Activated T-cell treated with anti-CD3 and anti-CD28 coated beads, Interleukin-2, amount 50 U/mL, for 24 hours (primary cell): Measurements from ENCODE around the gene MAPKAP1.

Experiments used
- DNase-seq: peaks from one replicate; pipeline ENCODE4 v3.0.0-alpha.2; 2020
- H3K27ac Mint-ChIP-seq: 2 replicates; pipeline ENCODE4 v1.8.0; 2020; ENCODE audit warnings: mild to moderate bottlenecking, mixed read lengths
- H3K27me3 Mint-ChIP-seq: 2 replicates; pipeline ENCODE4 v1.8.0; 2020; ENCODE audit warnings: mixed read lengths
- H3K36me3 Mint-ChIP-seq: 2 replicates; pipeline ENCODE4 v1.8.0; 2020; ENCODE audit warnings: low read depth, mixed read lengths
- H3K4me1 Mint-ChIP-seq: 2 replicates; pipeline ENCODE4 v1.8.0; 2020; ENCODE audit warnings: low read depth, mixed read lengths
- H3K4me3 Mint-ChIP-seq: 2 replicates; pipeline ENCODE4 v1.8.0; 2020; ENCODE audit warnings: mild to moderate bottlenecking, moderate library complexity, mixed read lengths
- H3K9me3 Mint-ChIP-seq: 2 replicates; pipeline ENCODE4 v1.8.0; 2020; ENCODE audit warnings: mixed read lengths

The MAPKAP1 gene

GRCh38 chr9:125479846-125480615, 227.0 kb downstream of the MAPKAP1 start:
- H3K36me3 Mint-ChIP-seq = peaks cover 77% of the 10 kb centered on the region
- no peak overlapping the region for H3K4me3 Mint-ChIP-seq
- no peak overlapping the region for H3K27ac Mint-ChIP-seq
- no peaks in the 10 kb centered on the region for H3K4me1 Mint-ChIP-seq
- DNase-seq = no peak
- H3K9me3 Mint-ChIP-seq = no peaks in the 10 kb centered on the region
- H3K27me3 Mint-ChIP-seq = no peaks in the 10 kb centered on the region

DNA sequence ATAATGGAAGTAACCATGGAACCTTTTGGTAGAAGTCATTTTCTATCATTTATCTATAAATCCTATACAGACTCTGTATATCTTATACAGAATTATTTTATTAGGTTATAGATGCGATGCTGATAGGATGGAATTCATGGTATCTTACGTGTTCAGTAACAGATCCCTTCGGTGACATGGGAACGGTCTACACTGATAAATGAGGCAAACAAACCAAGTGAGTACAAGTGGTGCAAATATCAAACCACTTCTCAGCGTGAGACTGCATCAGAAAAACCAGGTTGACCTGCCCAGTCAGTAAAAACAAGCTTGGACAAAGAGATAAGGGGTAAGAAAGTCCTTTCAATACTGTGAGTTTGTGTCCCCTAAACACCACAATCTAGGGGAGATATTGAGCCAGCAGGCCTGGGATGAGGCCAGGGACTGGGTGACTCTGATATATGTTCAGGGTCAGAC, 229.9 kb downstream of the MAPKAP1 start:
- H3K27ac Mint-ChIP-seq = no peak overlapping the region
- no peaks in the 10 kb centered on the region for H3K27me3 Mint-ChIP-seq
- no peaks in the 10 kb centered on the region for H3K4me1 Mint-ChIP-seq
- no peak for DNase-seq
- peaks cover 55% of the 10 kb centered on the region for H3K36me3 Mint-ChIP-seq
- no peaks in the 10 kb centered on the region for H3K9me3 Mint-ChIP-seq
- H3K4me3 Mint-ChIP-seq = no peak overlapping the region

- Mint-ChIP-seq H3K4me3 (no peak overlapping the region), H3K9me3 (no peaks in the 10 kb centered on the region), H3K36me3 (peaks cover 56% of the 10 kb centered on the region), H3K27me3 (no peaks in the 10 kb centered on the region), H3K4me1 (no peaks in the 10 kb centered on the region), H3K27ac (no peak overlapping the region)
- DNase-seq = no peak
These were observed 230.4 kb downstream of the MAPKAP1 start for GRCh38 chr9:125476645-125477044.

- no peaks in the 10 kb centered on the region for H3K27me3 Mint-ChIP-seq
- peaks cover 58% of the 10 kb centered on the region for H3K36me3 Mint-ChIP-seq
These were observed 231.6 kb downstream of the MAPKAP1 start for GRCh38 chr9:125475385-125475784.

DNA sequence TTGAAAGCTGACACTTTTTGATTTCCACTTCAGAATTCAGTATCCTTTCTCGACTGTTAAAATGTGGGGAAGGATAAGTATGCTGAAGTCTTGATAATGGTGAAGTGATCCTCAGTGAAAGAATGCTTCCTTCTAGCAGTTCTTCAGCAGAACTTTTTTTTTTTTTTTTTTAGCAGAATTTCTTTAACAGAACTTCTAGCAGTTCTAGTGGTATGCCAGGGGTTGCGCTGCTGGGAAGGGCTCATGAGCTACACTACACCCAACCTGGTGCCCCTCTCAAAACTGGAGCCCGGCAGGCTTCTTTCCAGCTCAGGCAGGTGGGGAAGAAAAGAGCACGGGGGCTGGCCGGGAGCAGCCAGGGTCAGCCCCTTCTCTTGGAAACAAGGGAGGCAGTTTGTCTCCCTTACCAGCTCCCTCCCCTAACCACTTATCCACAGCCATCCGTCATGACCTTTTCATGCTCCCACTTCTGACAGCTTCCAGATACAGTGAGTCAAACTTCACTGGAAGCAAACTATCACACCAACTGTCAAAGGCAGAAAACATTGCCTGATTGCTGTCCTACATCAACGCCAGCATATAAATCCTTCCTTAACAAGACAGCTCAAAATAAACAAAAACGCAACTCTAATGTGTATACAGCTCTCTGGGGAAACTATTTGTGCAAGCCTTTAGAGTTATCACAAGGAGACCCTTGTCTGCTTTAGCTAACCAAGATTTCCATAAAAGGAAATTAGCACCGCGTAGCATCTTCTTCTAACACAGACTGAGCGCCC, 233.9 kb downstream of the MAPKAP1 start:
- H3K4me1 Mint-ChIP-seq = no peaks in the 10 kb centered on the region
- H3K36me3 Mint-ChIP-seq = peaks cover 59% of the 10 kb centered on the region
- H3K9me3 Mint-ChIP-seq = no peaks in the 10 kb centered on the region
- DNase-seq = no peak
- no peak overlapping the region for H3K27ac Mint-ChIP-seq
- H3K27me3 Mint-ChIP-seq = no peaks in the 10 kb centered on the region
- H3K4me3 Mint-ChIP-seq = no peak overlapping the region

More at GRCh38 chr9:125475385-125475784, 231.6 kb downstream of the MAPKAP1 start:
- no peaks in the 10 kb centered on the region for H3K9me3 Mint-ChIP-seq
- DNase-seq = no peak
- H3K27ac Mint-ChIP-seq = no peak overlapping the region
- no peak overlapping the region for H3K4me3 Mint-ChIP-seq
- no peaks in the 10 kb centered on the region for H3K4me1 Mint-ChIP-seq

GRCh38 chr9:125472562-125472925, 234.5 kb downstream of the MAPKAP1 start:
- Mint-ChIP-seq H3K36me3 (peaks cover 60% of the 10 kb centered on the region), H3K27me3 (no peaks in the 10 kb centered on the region), H3K4me3 (no peak overlapping the region), H3K4me1 (no peaks in the 10 kb centered on the region), H3K27ac (no peak overlapping the region), H3K9me3 (no peaks in the 10 kb centered on the region)
- DNase-seq = no peak

- no peak overlapping the region for H3K4me3 Mint-ChIP-seq
- DNase-seq = no peak
- H3K36me3 Mint-ChIP-seq = peaks cover 47% of the 10 kb centered on the region
- H3K27me3 Mint-ChIP-seq = no peaks in the 10 kb centered on the region
- H3K27ac Mint-ChIP-seq = peak overlapping the region; percentile 13
- no peaks in the 10 kb centered on the region for H3K4me1 Mint-ChIP-seq
- no peaks in the 10 kb centered on the region for H3K9me3 Mint-ChIP-seq
These were observed 236.0 kb downstream of the MAPKAP1 start for GRCh38 chr9:125470767-125471580.

- H3K27ac Mint-ChIP-seq = no peak overlapping the region
These were observed 236.8 kb downstream of the MAPKAP1 start for GRCh38 chr9:125470189-125470588.

DNA sequence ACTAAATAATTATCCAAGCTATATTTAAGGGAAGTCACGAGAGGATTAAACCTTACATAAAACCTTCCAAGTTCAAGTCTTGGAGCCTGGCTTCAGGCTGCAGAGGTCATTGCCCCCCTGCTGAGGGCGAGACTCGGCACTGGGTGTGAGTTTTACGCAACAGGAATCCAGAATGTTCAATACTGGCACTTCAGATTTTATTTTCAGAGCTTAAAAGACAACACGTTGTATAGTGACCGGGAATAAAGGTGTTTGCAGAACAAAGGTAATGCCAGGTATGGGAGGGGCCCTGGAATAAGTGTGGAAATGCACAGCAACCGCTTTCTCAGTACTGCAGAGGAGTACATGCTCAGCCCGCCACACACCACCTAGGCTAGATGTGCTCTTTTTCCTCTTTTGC, 238.4 kb downstream of the MAPKAP1 start:
- Mint-ChIP-seq H3K27me3 (no peaks in the 10 kb centered on the region), H3K36me3 (peaks cover 41% of the 10 kb centered on the region), H3K27ac (no peak overlapping the region), H3K9me3 (no peaks in the 10 kb centered on the region), H3K4me1 (no peaks in the 10 kb centered on the region), H3K4me3 (no peak overlapping the region)
- DNase-seq = no peak

More at GRCh38 chr9:125470189-125470588, 236.8 kb downstream of the MAPKAP1 start:
- H3K27me3 Mint-ChIP-seq = no peaks in the 10 kb centered on the region
- H3K36me3 Mint-ChIP-seq = peaks cover 39% of the 10 kb centered on the region
- H3K4me3 Mint-ChIP-seq = no peak overlapping the region
- no peaks in the 10 kb centered on the region for H3K4me1 Mint-ChIP-seq
- DNase-seq = no peak
- no peaks in the 10 kb centered on the region for H3K9me3 Mint-ChIP-seq

DNA sequence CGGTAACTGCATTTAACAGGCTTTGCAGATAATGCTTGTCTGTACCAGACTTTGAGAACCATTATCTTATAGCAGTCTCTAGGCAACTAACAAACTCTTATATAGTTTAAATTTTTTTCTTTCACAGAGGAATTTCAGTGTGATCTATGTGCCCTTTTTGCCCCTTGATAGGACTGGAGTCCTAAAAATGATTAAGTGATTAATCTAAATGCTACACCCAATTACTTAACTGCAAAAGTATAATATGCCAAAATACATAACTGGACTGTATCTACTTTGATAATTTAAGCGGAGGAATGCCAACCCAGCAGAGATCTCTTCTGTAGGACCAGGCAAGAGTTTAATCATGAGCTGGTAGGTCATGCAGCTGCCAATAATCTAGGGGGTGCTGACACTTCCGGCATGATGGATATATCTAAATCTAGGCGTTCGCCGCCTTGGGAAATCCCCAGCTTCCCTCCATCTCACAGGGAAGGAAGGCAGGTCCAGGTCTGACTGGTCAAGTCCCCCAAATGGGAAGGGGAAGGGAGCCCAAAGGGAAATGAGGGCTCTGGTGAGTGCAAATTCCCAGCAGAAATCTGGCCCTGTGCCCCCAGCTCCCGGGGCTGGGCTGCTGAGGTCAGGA, 239.8 kb downstream of the MAPKAP1 start:
- Mint-ChIP-seq H3K36me3 (peaks cover 54% of the 10 kb centered on the region), H3K27ac (no peak overlapping the region), H3K9me3 (no peaks in the 10 kb centered on the region), H3K4me3 (no peak overlapping the region), H3K4me1 (no peaks in the 10 kb centered on the region), H3K27me3 (no peaks in the 10 kb centered on the region)
- no peak for DNase-seq

DNA sequence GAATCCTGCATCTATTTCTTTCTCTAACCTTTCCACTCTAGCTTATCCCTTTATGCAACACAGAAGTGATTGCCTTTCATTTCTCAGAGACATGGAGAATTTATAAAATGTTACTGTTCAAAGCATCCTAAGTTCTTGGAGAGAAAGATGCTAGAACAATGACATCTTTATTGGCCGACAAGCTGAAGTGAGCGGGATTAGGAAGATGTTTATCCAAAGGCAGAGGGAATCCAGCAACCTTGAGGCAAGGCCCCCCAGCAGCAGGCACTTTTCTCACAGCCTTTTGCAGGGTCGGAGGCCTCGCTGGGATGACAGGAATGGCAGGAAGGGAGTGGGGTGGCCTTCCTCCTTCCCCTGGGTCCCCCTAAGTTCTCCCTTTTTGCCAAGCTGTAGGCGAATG, 240.6 kb downstream of the MAPKAP1 start:
- H3K4me1 Mint-ChIP-seq = no peaks in the 10 kb centered on the region
- H3K9me3 Mint-ChIP-seq = no peaks in the 10 kb centered on the region
- H3K4me3 Mint-ChIP-seq = no peak overlapping the region
- H3K36me3 Mint-ChIP-seq = peaks cover 59% of the 10 kb centered on the region
- H3K27ac Mint-ChIP-seq = no peak overlapping the region
- no peak for DNase-seq
- no peaks in the 10 kb centered on the region for H3K27me3 Mint-ChIP-seq

DNA sequence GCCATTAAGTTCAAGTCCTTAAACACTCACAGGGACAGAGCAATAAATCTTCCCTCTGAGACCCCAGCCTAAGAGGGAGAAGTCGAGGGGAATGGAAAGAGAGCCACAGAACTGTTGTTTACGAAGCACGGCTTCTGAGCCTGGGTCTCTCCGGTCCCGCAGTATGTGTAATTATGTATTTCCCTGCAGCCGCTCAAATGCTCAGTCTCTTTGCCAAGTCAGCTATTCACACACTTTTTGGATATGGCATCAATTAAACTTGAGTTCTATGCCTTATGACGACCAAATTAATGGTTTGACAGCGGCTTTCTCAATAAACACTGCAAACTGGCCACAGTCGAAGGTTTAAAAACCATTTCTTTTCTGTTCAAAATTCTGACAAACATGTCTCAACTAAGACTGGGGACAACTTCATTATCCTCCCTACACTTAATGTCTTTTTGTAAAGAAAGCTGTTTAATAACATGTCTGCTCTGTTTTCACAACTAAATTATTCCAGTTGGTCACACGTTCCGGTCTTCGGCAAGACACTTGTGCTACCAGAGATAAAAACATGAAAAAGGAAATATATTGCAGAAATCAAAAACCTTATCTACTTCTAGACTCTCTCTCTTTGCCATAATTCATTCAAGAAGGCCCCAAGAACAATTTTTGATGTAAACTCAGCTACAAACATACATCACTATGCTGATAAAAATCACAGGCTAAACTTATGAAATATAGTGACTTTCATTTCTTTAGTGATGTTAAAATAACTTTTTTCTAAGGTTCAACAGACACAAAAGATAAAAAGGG, 242.2 kb downstream of the MAPKAP1 start:
- Mint-ChIP-seq H3K4me3 (no peak overlapping the region), H3K27me3 (no peaks in the 10 kb centered on the region), H3K4me1 (no peaks in the 10 kb centered on the region), H3K9me3 (no peaks in the 10 kb centered on the region), H3K27ac (no peak overlapping the region), H3K36me3 (peaks cover 60% of the 10 kb centered on the region)
- no peak for DNase-seq

GRCh38 chr9:125463926-125464325, 243.1 kb downstream of the MAPKAP1 start:
- Mint-ChIP-seq H3K4me3 (no peak overlapping the region), H3K36me3 (peaks cover 63% of the 10 kb centered on the region), H3K4me1 (no peaks in the 10 kb centered on the region), H3K27ac (no peak overlapping the region), H3K9me3 (no peaks in the 10 kb centered on the region), H3K27me3 (no peaks in the 10 kb centered on the region)
- no peak for DNase-seq
